GM12873 (cell line): Measurements from ENCODE around the gene GNB1L.

ENCODE experiments used
- CTCF ChIP-seq: IDR thresholded peaks from 2 replicates; pipeline ENCODE4 v1.5.1; 2012; ENCODE audit warnings: low read depth, mild to moderate bottlenecking, moderate library complexity, low read length, control low read depth; ENCODE audit not compliant: insufficient read depth; ENCODE audit errors: missing control alignments

The GNB1L gene

GRCh38 chr22:19876941-19877625, 22.4 kb upstream of the GNB1L start:
- TF ChIP-seq CTCF, result no peak

GRCh38 chr22:19876314-19876940, 21.8 kb upstream of the GNB1L start:
- TF ChIP-seq CTCF, result no peak

GRCh38 chr22:19875531-19876313, 21.0 kb upstream of the GNB1L start:
- TF ChIP-seq CTCF, result no peak

GRCh38 chr22:19875061-19875530, 20.4 kb upstream of the GNB1L start:
- no peak for TF ChIP-seq CTCF

- TF ChIP-seq CTCF, result no peak
These were observed 19.8 kb upstream of the GNB1L start for GRCh38 chr22:19874307-19875060.

GRCh38 chr22:19873960-19874306, 19.3 kb upstream of the GNB1L start:
- TF ChIP-seq CTCF, result no peak
